Esophagus muscularis mucosa (tissue), 3 donors: Measurements from ENCODE around the gene NMRK1.

ENCODE experiments used
- POLR2A ChIP-seq: fragments of 450-650 bp; IDR thresholded peaks from one replicate; pipeline ENCODE4 v1.6.1; 2017; ENCODE audit warnings: antibody characterized with exemption, moderate library complexity, mild to moderate bottlenecking, low read depth
- POLR2AphosphoS5 ChIP-seq, 2 donors: sonication (generic); formaldehyde crosslinking; IDR thresholded peaks; one replicate each; pipeline ENCODE4 v1.6.1; 2017; ENCODE audit warnings: antibody characterized with exemption in 2 of 2
- TF ChIP-seq, protein P1 (sequence below), 3 experiments: fragments of 200-600 bp in 2 of 3; fragments of 450-650 bp in 1 of 3; sonication (generic) in 2 of 3; IDR thresholded peaks; one replicate each; pipeline ENCODE4 v1.5.1; 2017 to 2019; ENCODE audit warnings: antibody characterized with exemption in 3 of 3, mild to moderate bottlenecking in 2 of 3, moderate library complexity in 1 of 3

DNA sequence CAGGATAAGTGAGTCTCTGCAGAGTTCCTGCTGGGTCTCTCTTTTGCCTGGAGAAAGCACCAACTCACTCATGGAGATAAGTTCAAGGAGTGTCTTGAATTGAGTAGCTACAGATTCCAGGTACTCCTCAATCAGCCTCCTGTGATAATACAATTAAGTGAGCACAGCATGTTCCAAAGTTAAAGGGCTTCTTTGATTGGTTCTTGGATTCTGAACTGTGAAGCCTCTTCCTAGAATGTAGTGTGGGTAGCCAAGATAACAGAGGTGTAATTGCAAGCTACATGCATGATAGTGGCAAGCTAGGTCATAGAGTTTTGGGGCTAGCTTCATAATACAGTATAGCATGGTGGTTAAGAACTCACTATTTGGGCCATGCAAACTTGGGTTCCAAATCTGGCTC is 36.7 kb downstream of the NMRK1 start:
- TF ChIP-seq, protein P1, sequence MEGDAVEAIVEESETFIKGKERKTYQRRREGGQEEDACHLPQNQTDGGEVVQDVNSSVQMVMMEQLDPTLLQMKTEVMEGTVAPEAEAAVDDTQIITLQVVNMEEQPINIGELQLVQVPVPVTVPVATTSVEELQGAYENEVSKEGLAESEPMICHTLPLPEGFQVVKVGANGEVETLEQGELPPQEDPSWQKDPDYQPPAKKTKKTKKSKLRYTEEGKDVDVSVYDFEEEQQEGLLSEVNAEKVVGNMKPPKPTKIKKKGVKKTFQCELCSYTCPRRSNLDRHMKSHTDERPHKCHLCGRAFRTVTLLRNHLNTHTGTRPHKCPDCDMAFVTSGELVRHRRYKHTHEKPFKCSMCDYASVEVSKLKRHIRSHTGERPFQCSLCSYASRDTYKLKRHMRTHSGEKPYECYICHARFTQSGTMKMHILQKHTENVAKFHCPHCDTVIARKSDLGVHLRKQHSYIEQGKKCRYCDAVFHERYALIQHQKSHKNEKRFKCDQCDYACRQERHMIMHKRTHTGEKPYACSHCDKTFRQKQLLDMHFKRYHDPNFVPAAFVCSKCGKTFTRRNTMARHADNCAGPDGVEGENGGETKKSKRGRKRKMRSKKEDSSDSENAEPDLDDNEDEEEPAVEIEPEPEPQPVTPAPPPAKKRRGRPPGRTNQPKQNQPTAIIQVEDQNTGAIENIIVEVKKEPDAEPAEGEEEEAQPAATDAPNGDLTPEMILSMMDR (IDR thresholded peaks at IDR 0.05), result no peak
- no peak for TF ChIP-seq POLR2A
- no peak for TF ChIP-seq POLR2AphosphoS5 (IDR thresholded peaks at IDR 0.05)
